GM21576 (cell line): ENCODE results near the gene FERMT3.

Experiments
- ATAC-seq: cut with Tn5 transposase; IDR thresholded peaks from one replicate; pipeline ENCODE4 v1.9.1; 2021; ENCODE audit warnings: mild to moderate bottlenecking, moderate library complexity; ENCODE audit not compliant: unreplicated experiment

Gene FERMT3

GRCh38 chr11:64185693-64186491, 20.6 kb upstream of the FERMT3 start, which contains the start of gene STIP1:
TSS of gene STIP1 (plus strand) at chr11:64186171. CDS start at chr11:64186262, 91 bp downstream.
- ATAC-seq, result peak; percentile 83

DNA sequence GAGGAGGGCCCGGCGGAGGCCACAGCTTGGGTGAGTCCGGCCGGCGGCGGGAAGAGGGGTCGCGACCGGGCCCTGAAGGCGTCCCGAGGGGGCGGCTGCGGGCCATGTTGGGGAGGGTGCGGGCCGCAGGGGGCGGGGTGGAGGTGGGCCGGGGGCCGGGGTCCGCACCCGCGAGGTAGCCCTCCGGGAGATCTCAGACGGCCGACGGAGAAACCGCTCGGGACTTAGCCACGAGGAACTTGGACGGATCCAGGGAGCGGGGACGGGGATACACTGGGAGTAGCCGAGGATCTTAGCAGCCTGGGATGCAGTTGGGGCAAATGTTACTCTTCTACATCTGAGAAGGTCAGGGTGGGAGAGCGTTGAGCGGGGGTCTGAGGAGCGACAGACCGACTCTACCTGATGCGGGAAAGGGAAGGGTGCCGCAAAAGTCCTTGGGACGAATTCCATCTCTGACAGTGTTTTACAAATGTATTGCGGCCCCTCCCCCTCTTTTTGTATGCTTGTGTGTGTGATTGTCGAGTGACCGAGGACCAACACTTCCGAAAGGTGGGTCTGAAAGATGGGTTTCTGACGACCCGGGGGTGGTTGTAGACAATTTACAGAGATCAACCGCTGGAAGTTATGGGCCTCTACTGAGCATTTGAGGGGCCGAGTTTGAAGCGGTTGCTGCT, 19.9 kb upstream of the FERMT3 start:
- no peak for ATAC-seq

GRCh38 chr11:64192434-64192833, 14.1 kb upstream of the FERMT3 start:
- ATAC-seq, result no peak

- ATAC-seq, result no peak
Observed at GRCh38 chr11:64196626-64197025, 9.9 kb upstream of the FERMT3 start.

DNA sequence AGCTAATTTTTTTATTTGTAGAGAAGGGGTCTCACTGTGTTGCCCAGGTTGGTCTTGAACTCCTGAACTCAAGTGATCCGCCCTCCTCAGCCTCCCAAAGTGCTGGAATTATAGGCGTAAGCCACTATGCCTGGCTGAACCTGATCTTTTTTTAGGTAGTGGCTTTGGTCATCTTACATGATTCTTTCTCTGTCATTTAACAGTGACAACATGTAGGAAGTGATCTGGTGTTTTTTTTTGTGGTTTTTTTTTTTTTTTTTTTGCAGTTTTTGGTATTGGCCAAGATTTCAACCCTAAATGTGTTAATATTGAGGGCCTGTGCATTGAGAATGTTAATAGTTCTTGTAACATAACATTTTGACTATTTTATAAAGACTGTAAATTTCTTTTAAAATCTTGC, 8.0 kb upstream of the FERMT3 start:
- no peak for ATAC-seq

DNA sequence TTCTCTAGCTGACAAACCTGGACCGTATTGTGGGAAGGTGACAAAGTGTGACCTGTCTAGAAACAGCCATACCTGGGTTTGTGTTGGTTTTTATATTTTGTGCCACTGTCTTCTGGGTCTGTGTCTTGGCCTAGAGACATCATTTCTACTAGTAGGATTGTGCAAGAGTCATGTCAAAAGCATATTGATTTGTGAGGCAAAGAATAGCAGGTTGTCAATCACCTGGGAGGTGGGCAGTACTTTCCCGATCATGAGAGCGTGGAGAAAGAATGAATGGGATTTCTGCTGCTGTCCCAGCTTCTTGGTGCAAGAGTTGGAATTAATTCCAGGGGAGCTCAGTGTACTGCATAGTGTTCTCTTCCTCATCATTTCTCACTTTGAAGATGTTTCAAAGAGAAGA, 5.0 kb upstream of the FERMT3 start:
- ATAC-seq, result no peak

DNA sequence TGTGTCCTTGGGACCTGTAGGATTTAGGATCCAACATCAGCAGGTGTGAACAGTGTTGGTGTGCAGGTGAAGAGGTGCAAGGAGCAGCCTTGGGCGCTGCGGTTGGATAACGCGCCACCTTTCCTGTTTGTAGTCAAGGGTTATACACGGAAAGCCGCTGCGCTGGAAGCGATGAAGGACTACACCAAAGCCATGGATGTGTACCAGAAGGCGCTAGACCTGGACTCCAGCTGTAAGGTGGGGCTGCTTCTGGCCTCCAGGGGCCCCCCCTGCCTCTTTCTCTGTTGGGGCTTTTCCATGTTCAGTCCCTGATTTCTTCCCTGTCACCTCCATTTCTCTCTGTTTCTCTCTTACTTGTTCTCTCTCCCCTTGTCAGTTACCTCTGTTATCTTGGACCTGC, 3.5 kb upstream of the FERMT3 start:
- ATAC-seq, result no peak

- ATAC-seq, result no peak
Observed at GRCh38 chr11:64203421-64204079, 3.0 kb upstream of the FERMT3 start.

DNA sequence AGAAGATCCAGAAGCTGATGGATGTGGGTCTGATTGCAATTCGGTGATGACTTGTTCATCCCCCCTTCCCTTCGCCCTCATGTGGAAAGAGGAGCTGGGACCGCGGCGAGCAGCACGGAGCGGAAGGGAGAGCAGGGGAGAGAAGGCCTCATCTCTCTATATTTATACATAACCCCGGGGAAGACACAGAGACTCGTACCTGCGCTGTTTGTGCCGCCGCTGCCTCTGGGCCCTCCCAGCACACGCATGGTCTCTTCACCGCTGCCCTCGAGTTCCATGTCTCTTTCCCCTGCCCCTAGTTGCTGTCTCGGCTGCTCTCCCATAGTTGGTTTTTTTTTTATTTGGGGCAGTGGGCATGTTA, 2.5 kb upstream of the FERMT3 start:
- no peak for ATAC-seq

- no peak for ATAC-seq
Observed at GRCh38 chr11:64204464-64204989, 2.0 kb upstream of the FERMT3 start.

DNA sequence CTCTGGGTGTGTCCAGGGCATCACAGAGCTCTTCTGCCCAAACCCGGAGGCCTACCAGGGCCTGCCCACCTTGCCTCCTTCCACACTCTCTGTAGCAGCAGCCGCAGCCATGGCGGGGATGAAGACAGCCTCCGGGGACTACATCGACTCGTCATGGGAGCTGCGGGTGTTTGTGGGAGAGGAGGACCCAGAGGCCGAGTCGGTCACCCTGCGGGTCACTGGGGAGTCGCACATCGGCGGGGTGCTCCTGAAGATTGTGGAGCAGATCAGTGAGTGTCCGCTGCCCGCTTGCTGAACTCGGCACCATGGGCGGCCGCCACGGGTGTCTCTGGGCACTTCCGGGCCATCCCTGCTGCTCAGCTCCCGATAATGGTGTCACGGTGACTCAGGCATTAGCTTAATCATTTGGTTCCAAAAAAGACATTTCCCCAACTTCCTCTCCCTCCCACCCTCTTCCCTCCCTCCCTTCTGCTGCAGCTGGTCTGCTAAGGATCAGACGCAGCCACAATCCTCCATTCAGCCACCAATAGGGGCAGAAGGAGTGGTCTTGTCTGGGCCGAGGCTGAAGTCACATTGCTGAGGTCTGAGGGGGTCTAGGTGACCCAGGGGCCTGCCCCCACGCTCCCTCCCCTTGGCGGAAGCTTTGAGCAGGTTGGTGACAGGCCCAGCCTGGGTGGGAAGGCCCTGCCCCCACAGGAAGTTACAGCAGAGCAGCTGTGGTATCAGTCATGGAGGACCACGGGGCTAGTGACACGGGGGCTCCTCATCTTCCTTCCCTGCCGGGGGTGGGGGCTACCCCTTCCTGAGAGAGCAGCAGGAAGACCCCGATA, 950 bp downstream of the FERMT3 start:
- peak; percentile 61 for ATAC-seq

GRCh38 chr11:64208086-64208795, 1.7 kb downstream of the FERMT3 start:
- no peak for ATAC-seq

- no peak for ATAC-seq
Observed at GRCh38 chr11:64208796-64209562, 2.5 kb downstream of the FERMT3 start.

GRCh38 chr11:64209563-64209843, 3.0 kb downstream of the FERMT3 start:
- ATAC-seq, result no peak

- ATAC-seq, result no peak
Observed at GRCh38 chr11:64210301-64211020, 3.9 kb downstream of the FERMT3 start.

GRCh38 chr11:64211181-64211872, 4.8 kb downstream of the FERMT3 start:
- no peak for ATAC-seq

- ATAC-seq, result no peak
Observed at GRCh38 chr11:64216879-64217278, 10.4 kb downstream of the FERMT3 start.

DNA sequence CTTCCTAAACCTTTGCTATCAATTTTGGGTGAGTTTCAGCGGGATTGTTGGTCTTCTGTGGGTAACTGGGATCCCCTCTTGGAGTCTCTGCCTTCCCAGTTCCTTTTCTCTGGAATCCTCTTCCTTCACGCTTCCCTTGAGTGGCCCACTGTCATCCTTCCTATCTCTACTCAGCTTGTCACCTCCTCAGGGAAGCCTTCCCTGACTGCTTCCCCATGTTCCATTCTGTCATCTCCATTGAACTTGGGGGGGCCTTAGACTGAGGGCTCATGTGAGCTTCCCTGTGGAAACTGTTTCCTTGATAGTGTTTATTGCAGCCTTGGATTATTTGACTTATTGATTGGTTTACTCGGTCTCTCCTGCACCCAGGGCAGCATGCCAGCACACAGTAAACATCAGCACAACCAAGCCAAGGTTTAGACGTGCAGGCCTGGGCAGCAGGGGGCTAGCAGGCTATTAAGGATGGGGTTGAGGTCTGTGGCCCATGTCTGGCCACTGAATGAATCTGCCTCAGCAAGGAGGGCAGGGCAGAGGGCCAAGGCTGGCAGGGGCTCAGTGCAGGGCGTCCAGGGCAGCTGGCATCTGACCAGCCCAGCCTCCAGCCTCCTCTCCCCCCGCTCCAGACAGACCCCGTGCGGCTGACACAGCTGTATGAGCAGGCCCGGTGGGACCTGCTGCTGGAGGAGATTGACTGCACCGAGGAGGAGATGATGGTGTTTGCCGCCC, 12.3 kb downstream of the FERMT3 start:
- ATAC-seq, result no peak
